H1 (cell line): ENCODE results near the gene DUSP18. TPM values are rescaled to one million over a fixed set of nuclear protein-coding genes. Genes with fewer than 3 reads are reported as not detected.

Experiments
- BCL11A ChIP-seq, 2 experiments: IDR thresholded peaks; one replicate each; pipeline ENCODE4 v1.6.1; 2011; ENCODE audit warnings: low read depth in 2 of 2, low read length in 2 of 2, mild to moderate bottlenecking in 2 of 2
- CHD7 ChIP-seq: fragments of 300-600 bp; sonication (generic); IDR thresholded peaks from 2 replicates; pipeline ENCODE4 v1.7.1; 2012; ENCODE audit warnings: low read length, moderate library complexity, mild to moderate bottlenecking, inconsistent platforms; ENCODE audit not compliant: insufficient replicate concordance
- FOSL1 ChIP-seq: IDR thresholded peaks from 2 replicates; pipeline ENCODE4 v1.6.1; 2011; ENCODE audit warnings: mild to moderate bottlenecking, low read depth, low read length, moderate library complexity; ENCODE audit not compliant: insufficient read depth
- KDM4A ChIP-seq: IDR thresholded peaks from one replicate; pipeline ENCODE4 v1.7.1; 2012; ENCODE audit warnings: low read depth, mild to moderate bottlenecking, moderate library complexity, low read length, inconsistent platforms; ENCODE audit not compliant: severe bottlenecking
- MAFK ChIP-seq: IDR thresholded peaks from 2 replicates; pipeline ENCODE4 v1.6.1; 2012; ENCODE audit warnings: low read depth, mild to moderate bottlenecking, improper control_type of control experiment, low read length
- MAX ChIP-seq: IDR thresholded peaks from 2 replicates; pipeline ENCODE4 v1.6.1; 2012; ENCODE audit warnings: inconsistent platforms
- RFX5 ChIP-seq: IDR thresholded peaks from 2 replicates; pipeline ENCODE4 v1.6.1; 2011; ENCODE audit warnings: low read depth, low read length, improper control_type of control experiment, borderline replicate concordance
- polyA plus RNA-seq, 7 experiments: library from polyadenylated mRNA; depleted of rRNA in 3 of 7; stranded (reverse) in 5 of 7; unstranded in 2 of 7; fragments of >200 nt in 5 of 7; fragments of 200-250 nt in 2 of 7; gene quantifications; 1 replicate in 5 of 7; 2 replicates in 1 of 7; 4 replicates in 1 of 7; pipeline versions ENCODE4 v1.2.1 to v1.2.3, GENCODE V29; 2011 to 2013; ENCODE audit warnings: missing spikeins in 2 of 7, mixed read lengths in 2 of 7
- total RNA-seq: library from RNA; stranded (reverse); fragmentation: NEBNext Ultra II Directional; extraction: Animal tissue kit (Norgen Biotek cat#: 25700); gene quantifications from 2 replicates; pipeline ENCODE4 v1.2.1, GENCODE V29; 2021

DUSP18 gene
- total and polyA plus RNA-seq, 2 of the 8 experiments (the other 6 are each of a cell fraction or from before 2014, with no cell fraction given) = 2.6 to 7.3 TPM

- TF ChIP-seq CHD7 (no peak), KDM4A (no peak), MAFK (no peak), MAX (no peak), RFX5 (no peak), BCL11A (IDR thresholded peaks at IDR 0.05; ENCODE audit: low read depth in 2 of 2, low read length in 2 of 2) (no peak), FOSL1 (no peak)
Observed at GRCh38 chr22:30627471-30627870, 40.2 kb downstream of the DUSP18 start (continued).
